CD4-positive, alpha-beta T cell treated with Interleukin-2 at 100 ng/mL for 4 hours (primary cell): ENCODE data around the gene NSD1.
A peak's percentile ranks its signal among the peaks of the same experiment; 100 is the strongest.
"Not testable (repeated sequence)": the region's sequence is repeated elsewhere in the genome, so short reads cannot be mapped to it uniquely, and the experiment has no call there.

Experiments
- DNase-seq: peaks from one replicate; pipeline ENCODE4 v3.0.0-alpha.2; 2020; ENCODE audit warnings: low spot score

Gene NSD1

DNA sequence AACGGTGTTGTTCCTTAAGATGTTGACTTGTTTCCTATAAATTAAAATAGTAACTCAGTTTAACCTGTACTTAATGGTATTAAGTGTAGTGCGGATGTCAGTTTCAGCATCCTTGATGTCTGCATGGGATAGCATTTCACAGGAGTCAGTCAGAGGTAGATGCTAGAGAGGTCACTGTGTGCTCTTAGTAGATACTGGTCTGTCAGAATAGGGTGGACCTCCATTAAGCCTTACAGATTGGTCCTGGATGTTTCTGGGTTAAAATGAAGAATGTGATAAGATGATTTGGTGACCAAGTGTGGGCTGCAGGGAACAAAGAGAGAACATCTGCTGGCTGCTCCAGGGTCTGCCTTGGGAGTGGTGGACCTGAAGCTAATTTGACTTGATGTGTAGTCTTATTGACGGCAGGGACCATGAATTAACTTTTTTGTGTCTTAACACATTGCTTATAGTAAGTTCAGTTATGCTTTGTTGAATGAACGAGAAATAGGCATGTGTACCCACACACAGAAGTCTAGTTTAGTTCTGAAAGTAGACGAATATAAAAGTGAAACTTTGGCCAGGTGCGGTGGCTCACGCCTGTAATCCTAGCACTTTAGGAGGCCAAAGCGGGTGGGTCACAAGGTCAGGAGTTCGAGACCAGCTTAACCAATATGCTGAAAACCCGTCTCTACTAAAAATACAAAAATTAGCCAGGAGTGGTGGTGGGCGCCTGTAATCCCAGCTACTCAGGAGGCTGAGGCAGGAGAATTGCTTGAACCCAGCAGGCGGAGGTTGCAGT is 157.4 kb downstream of the NSD1 start:
- no peak for DNase-seq

GRCh38 chr5:177291735-177292134 is 158.2 kb downstream of the NSD1 start:
- no peak for DNase-seq

DNA sequence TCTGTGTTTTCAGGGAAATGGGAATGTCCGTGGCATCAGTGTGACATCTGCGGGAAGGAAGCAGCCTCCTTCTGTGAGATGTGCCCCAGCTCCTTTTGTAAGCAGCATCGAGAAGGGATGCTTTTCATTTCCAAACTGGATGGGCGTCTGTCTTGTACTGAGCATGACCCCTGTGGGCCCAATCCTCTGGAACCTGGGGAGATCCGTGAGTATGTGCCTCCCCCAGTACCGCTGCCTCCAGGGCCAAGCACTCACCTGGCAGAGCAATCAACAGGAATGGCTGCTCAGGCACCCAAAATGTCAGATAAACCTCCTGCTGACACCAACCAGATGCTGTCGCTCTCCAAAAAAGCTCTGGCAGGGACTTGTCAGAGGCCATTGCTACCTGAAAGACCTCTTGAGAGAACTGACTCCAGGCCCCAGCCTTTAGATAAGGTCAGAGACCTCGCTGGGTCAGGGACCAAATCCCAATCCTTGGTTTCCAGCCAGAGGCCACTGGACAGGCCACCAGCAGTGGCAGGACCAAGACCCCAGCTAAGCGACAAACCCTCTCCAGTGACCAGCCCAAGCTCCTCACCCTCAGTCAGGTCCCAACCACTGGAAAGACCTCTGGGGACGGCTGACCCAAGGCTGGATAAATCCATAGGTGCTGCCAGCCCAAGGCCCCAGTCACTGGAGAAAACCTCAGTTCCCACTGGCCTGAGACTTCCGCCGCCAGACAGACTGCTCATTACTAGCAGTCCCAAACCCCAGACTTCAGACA is 160.4 kb downstream of the NSD1 start:
- DNase-seq: no peak

GRCh38 chr5:177294632-177295031 is 161.1 kb downstream of the NSD1 start:
- no peak for DNase-seq

DNA sequence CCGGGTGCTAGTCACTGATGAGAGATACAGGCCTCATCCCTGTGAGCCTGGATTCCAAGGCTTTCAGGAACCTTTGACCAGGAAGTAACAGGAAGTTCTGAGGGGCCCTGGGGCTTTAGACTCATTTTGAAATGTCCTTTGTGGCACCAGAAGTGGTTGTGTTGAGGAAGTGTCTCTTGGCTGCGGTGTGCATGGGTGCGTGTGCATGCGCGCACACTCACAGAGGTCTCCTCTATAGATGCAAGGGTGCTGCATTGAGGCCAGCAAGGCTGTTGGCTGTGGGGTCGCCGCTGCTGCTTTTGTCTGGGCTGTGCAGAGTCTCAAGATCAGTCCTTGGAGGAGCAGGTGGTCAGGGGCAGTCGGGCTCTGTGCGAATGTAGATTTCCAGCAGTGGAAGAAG is 162.4 kb downstream of the NSD1 start:
- no peak for DNase-seq

- peak; percentile 10 for DNase-seq
Observed at GRCh38 chr5:177296581-177296980, 163.0 kb downstream of the NSD1 start.

- no peak for DNase-seq
Observed at GRCh38 chr5:177297922-177298321, 164.3 kb downstream of the NSD1 start.

- DNase-seq: no peak
Observed at GRCh38 chr5:177299697-177300096, 166.1 kb downstream of the NSD1 start.

GRCh38 chr5:177300236-177300880 is 166.8 kb downstream of the NSD1 start:
- DNase-seq: peak; percentile 65

- no peak for DNase-seq
Observed at GRCh38 chr5:177300951-177301350, 167.4 kb downstream of the NSD1 start.

- peak; percentile 44 for DNase-seq
Observed at GRCh38 chr5:177301503-177302165, 168.1 kb downstream of the NSD1 start.

DNA sequence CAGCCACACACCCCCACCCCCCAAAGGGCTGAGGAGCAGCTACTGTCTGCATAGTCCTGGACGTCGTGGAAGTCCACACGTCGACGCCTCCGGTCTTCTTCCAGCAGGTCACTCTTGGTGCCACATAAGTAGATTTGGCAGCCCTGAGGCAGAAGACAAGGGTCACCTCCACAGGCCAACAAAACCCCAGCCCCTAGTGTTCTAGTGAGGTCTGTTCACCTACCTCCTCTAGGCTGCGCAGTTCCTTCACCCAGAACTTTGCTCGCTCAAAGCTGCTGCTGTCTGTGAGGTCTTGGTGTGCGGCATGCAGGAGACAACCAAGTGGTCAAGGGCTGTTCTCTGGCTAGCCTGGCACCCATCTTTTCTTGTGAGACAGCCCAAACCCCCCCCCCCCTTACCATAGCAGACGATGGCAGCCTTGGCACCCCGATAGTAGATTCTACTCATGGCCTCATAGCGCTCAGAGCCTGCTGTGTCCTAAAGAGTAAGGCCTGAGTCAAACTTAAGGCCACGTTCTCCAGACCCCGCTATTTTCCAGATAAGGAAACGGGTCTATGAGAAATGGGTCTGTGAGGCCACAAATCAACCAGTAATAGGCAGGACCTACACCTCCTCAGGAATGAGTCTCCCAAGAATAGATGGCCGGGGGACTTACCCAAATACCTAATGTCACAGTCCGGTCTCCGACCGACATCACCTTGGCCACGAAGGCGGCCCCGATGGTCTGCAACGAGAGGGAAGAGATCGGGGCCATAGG is 169.0 kb downstream of the NSD1 start:
- no peak for DNase-seq

GRCh38 chr5:177303121-177303924 is 169.8 kb downstream of the NSD1 start, which contains the start of the genes PRELID1 and RAB24:
Gene PRELID1, plus strand, starts transcription at chr5:177303799. Its CDS starts 187 bp downstream, at chr5:177303986.
Gene RAB24, minus strand, starts transcription at chr5:177303719. Its CDS starts 431 bp downstream, at chr5:177303288.
- peak; percentile 87 for DNase-seq

DNA sequence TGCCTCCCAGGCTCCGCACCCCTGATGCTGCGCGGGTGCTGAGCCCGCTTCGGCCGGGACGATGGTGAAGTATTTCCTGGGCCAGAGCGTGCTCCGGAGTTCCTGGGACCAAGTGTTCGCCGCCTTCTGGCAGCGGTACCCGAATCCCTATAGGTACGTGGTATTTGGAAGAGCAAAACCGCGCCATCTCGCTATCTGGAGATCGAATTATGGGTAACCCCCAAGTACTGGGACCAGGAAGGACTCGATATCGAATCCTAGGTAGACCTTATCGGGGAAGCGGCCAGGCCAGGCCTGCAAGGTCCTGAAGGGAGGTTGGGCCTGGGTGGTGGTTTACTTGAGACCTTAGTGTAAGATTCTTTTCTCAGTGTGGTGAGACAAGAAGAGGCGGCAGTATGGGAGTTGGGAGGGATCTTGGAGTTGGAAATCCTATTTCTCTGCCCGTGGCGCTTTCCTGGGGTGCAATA is 170.4 kb downstream of the NSD1 start:
- DNase-seq: peak; percentile 10

DNA sequence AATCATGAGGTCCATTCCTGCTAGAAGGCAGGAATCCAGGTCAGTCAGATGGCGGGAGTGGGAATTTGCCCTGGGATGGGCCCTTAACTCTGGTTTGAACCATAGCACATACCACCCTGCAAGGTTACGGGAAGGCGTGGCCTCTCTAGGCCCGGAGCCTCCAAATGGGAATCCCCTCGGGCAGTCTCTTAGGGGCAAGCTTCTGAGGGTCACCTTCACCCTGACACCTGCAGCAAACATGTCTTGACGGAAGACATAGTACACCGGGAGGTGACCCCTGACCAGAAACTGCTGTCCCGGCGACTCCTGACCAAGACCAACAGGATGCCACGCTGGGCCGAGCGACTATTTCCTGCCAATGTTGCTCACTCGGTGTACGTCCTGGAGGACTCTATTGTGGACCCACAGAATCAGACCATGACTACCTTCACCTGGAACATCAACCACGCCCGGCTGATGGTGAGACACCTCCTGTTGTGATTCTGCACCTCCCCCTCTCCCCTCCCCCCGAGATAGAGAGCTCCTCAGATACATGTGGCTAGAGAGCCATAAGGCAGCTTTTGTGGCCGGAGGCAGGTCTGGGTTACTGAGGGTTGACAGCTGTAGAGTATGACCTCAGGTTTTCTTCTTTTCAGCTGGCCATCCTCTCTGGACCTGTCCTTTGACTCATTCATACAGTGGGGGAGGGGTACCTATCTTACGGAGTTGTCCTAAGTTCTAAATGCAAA is 171.0 kb downstream of the NSD1 start:
- peak; percentile 32 for DNase-seq

DNA sequence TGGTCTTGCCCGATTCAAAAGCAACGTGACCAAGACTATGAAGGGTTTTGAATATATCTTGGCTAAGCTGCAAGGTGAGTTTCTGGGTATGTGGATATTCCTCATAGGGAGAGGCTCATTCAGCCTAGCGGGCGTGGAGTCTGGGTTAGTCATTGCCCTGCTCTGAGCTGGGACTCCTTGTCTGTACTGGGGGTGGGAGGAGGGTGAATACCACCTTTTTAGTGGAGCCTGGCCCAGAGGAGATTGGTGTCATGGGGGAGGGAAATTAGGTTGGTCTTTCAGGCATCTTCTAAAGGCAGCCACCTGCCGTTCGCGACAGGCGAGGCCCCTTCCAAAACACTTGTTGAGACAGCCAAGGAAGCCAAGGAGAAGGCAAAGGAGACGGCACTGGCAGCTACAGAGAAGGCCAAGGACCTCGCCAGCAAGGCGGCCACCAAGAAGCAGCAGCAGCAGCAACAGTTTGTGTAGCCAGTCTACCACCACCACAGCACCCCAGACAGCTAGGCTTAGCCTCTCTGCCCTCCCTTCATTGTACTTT is 172.6 kb downstream of the NSD1 start:
- DNase-seq: not testable (repeated sequence)

DNA sequence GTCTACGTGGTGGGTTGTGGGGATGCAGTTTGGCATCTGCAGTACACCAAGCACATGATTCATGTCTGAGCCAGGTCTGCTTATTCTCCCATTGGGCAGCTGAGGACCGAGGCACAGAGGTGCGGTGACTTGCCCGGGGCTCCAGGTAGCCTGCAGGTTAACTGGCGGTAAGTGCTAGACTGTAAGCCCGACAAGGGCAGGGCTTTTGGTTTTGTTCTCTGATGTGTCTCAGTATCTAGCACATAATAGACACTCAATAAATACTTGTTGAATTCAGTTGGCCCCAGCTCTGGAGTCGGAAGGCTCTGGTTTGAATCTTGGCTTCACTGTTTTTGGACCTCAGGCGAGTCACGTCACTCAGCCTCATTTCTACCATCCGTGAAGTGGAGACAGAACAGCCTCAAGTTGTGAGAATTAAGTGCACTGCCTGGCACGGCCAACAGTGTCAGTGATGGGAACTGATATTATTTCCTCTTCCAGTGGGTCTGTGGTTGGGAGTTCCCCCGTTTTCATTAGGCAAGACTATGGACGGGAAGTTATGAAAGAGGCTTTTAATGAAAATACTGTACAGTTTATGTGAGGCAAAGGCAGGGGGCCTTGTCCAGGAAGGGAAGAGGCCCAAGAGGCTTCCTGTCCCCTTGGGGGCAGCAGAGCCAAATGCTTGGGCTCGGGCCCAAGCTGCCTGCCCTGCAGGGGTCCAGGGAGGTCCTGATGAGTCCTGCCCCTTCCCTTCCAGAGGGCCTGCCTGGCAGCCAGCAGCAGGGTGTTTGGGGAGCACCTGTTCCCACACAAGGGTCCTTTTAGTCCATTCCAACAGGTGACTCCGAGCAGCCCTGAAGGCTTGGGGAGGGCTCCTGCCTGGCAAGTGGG is 173.3 kb downstream of the NSD1 start:
- DNase-seq: peak; percentile 34
